DND-41 (cell line): ENCODE results near the gene ITGB1BP1.

Experiments used
- ATAC-seq: fragments of 200-7000 bp; cut with Tn5 transposase; 3 replicates; pipeline ENCODE4 v1.9.1; 2021; ENCODE audit warnings: low read depth; ENCODE audit not compliant: insufficient read depth
- DNase-seq: peaks from one replicate; pipeline ENCODE4 v3.0.0-alpha.2; 2020
- H2AFZ ChIP-seq: 2 replicates; pipeline ENCODE4 v1.6.0; 2012; ENCODE audit warnings: low read depth, low read length
- H3K27ac ChIP-seq: 2 replicates; pipeline ENCODE4 v1.5.1; 2012; ENCODE audit warnings: low read length, inconsistent platforms
- H3K27me3 ChIP-seq: fragments of 200-600 bp; sonication (generic); 2 replicates; pipeline ENCODE4 v1.6.0; 2012; ENCODE audit warnings: low read length, mild to moderate bottlenecking, inconsistent platforms; ENCODE audit not compliant: insufficient read depth, poor library complexity
- H3K36me3 ChIP-seq: 2 replicates; pipeline ENCODE4 v1.5.1; 2012; ENCODE audit warnings: low read length, inconsistent platforms; ENCODE audit not compliant: insufficient read depth
- H3K4me1 ChIP-seq: 2 replicates; pipeline ENCODE4 v1.5.1; 2012; ENCODE audit warnings: mild to moderate bottlenecking, low read length; ENCODE audit not compliant: insufficient read depth
- H3K4me2 ChIP-seq: 2 replicates; pipeline ENCODE4 v1.6.0; 2012; ENCODE audit warnings: mild to moderate bottlenecking, moderate library complexity, low read length, inconsistent platforms; ENCODE audit not compliant: insufficient read depth
- H3K4me3 ChIP-seq, 2 experiments: fragments of 200-600 bp in 1 of 2; shearing (Covaris generic) in 1 of 2; 2 replicates each; pipeline ENCODE4 v1.5.1; 2012 to 2016; ENCODE audit warnings: inconsistent platforms in 2 of 2, low read length in 2 of 2, mild to moderate bottlenecking in 2 of 2, low read depth in 1 of 2, moderate library complexity in 1 of 2
- H3K79me2 ChIP-seq: 2 replicates; pipeline ENCODE4 v1.6.0; 2012; ENCODE audit warnings: low read length, inconsistent platforms; ENCODE audit not compliant: insufficient read depth
- H3K9ac ChIP-seq: 2 replicates; pipeline ENCODE4 v1.6.0; 2012; ENCODE audit warnings: low read depth, mild to moderate bottlenecking, inconsistent platforms, low read length, moderate library complexity
- H3K9me3 ChIP-seq: 2 replicates; pipeline ENCODE4 v1.5.1; 2012; ENCODE audit warnings: low read length, moderate library complexity, mild to moderate bottlenecking, inconsistent platforms; ENCODE audit not compliant: insufficient read depth, severe bottlenecking
- H4K20me1 ChIP-seq: 2 replicates; pipeline ENCODE4 v1.6.0; 2012; ENCODE audit warnings: low read length; ENCODE audit not compliant: insufficient read depth
- CTCF ChIP-seq: IDR thresholded peaks from 2 replicates; pipeline ENCODE4 v1.5.1; 2012; ENCODE audit warnings: borderline replicate concordance, low read length, moderate library complexity, mild to moderate bottlenecking; ENCODE audit not compliant: poor library complexity, severe bottlenecking; ENCODE audit errors: extremely low read depth
- EZH2 ChIP-seq: IDR thresholded peaks from 3 replicates; pipeline ENCODE4 v1.6.1; 2012; ENCODE audit warnings: borderline replicate concordance, low read depth, mild to moderate bottlenecking, moderate library complexity, low read length, inconsistent platforms; ENCODE audit not compliant: severe bottlenecking

ITGB1BP1 gene

DNA sequence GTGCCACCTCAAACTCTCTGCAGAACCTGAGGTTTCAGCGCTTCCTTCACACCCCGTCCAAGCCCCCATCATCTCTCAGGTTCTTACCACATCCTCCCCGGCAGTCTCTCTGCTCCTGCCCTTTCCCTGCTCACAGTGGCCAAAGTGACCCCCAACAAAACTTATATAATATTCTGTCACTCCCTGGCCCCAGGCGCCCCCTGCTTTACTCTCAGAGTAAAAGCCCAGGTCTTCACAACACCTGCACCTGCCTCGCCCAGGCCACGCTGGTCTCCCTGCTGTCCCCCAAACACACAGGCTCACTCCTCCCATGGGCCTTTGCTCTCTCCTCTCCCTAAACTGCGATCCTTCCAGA lies 6.4 kb downstream of the ITGB1BP1 start:
- no peak overlapping the region for H2AFZ ChIP-seq
- H3K9ac ChIP-seq, result no peak overlapping the region; the same call in 1 of the 2 replicates
- peaks cover 40% of the 10 kb centered on the region for H3K36me3 ChIP-seq
- H3K79me2 ChIP-seq, result peaks cover 65% of the 10 kb centered on the region
- H3K4me1 ChIP-seq, result peaks cover 22% of the 10 kb centered on the region
- no peaks in the 10 kb centered on the region for H3K27me3 ChIP-seq
- no peak overlapping the region for H3K4me3 ChIP-seq
- no peak for ATAC-seq
- TF ChIP-seq EZH2 (no peak), CTCF (no peak)
- no peak for DNase-seq
- peaks cover 20% of the 10 kb centered on the region for H4K20me1 ChIP-seq
- H3K4me2 ChIP-seq, result no peak overlapping the region
- no peaks in the 10 kb centered on the region for H3K9me3 ChIP-seq
- no peak overlapping the region for H3K27ac ChIP-seq

DNA sequence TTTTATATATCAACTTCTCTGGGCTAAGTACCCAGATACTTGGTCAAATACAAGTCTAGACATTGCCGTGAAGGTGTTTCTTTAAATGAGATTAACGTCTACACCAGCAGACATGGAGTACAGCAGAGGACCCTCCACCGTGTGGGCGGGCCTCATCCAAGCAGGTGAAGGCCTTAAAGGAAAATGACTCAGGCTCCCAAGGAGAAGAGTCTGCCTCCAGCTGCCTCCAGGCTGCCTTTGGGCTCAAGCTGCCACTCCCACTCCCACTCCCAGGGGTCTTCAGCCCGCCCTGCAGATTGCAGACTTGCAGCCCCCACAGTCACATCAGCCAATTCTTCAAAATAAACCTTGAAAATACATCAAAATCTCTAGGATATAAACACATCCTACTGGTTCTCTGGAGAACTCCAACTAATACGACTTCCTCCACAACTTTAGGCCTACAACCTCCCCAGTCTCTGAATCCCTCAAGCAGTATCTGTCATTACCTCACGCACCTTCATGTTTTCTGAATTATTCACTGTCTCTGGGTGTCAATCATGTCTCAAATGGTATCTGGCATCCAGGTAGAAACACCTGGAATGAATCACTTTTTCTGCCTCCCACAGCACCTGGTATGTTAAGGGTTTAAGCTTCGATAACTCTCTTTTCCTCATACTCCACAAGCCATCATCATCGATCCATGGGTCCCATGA lies 6.9 kb downstream of the ITGB1BP1 start:
- DNase-seq (no peak), ATAC-seq (no peak)
- no peak for TF ChIP-seq EZH2
- TF ChIP-seq CTCF, result no peak
- Histone ChIP-seq H3K27ac (no peak overlapping the region), H3K27me3 (no peaks in the 10 kb centered on the region), H3K4me1 (peaks cover 17% of the 10 kb centered on the region), H3K9ac (no peak overlapping the region), H3K36me3 (peaks cover 44% of the 10 kb centered on the region), H3K4me3 (no peak overlapping the region), H4K20me1 (peaks cover 16% of the 10 kb centered on the region; the same call in 1 of the 2 replicates), H3K79me2 (peaks cover 60% of the 10 kb centered on the region), H3K9me3 (no peaks in the 10 kb centered on the region), H2AFZ (no peak overlapping the region), H3K4me2 (no peak overlapping the region)

GRCh38 chr2:9415516-9416169 lies 7.7 kb downstream of the ITGB1BP1 start:
- H3K9ac ChIP-seq, result no peak overlapping the region

More at GRCh38 chr2:9415516-9416169, 7.7 kb downstream of the ITGB1BP1 start:
- peaks cover 53% of the 10 kb centered on the region for H3K79me2 ChIP-seq
- peaks cover 49% of the 10 kb centered on the region for H3K36me3 ChIP-seq
- no peak for DNase-seq
- H3K27me3 ChIP-seq, result no peaks in the 10 kb centered on the region
- no peak overlapping the region for H3K4me2 ChIP-seq
- H3K4me3 ChIP-seq, result no peak overlapping the region
- TF ChIP-seq EZH2, result no peak
- TF ChIP-seq CTCF, result no peak
- H3K9me3 ChIP-seq, result no peaks in the 10 kb centered on the region
- no peak overlapping the region for H3K27ac ChIP-seq
- ATAC-seq, result no peak
- H4K20me1 ChIP-seq, result peaks cover 16% of the 10 kb centered on the region; the same call in 1 of the 2 replicates
- H2AFZ ChIP-seq, result no peak overlapping the region
- peaks cover 11% of the 10 kb centered on the region; the same call in 1 of the 2 replicates for H3K4me1 ChIP-seq
